NCI-H1105 (cell line): ENCODE measurements around the gene CYB5D1.
"Not testable (repeated sequence)": the region's sequence is repeated elsewhere in the genome, so short reads cannot be mapped to it uniquely, and the experiment has no call there.

ENCODE experiments used
- DNase-seq: peaks from one replicate; lab custom pipeline; 2025; lab: John Stamatoyannopoulos, UW

CYB5D1 gene

GRCh38 chr17:7856011-7856810, 1.6 kb upstream of the CYB5D1 start:
- DNase-seq, result peak; percentile 59

GRCh38 chr17:7856811-7857712, 741 bp upstream of the CYB5D1 start, which contains the start of gene NAA38:
Gene NAA38 (minus strand): TSS chr17:7857559. CDS start chr17:7857463, 96 bp downstream.
- peak; percentile 100 for DNase-seq

GRCh38 chr17:7858522-7858810, 663 bp downstream of the CYB5D1 start:
- DNase-seq, result peak; percentile 56

GRCh38 chr17:7859028-7859427, 1.2 kb downstream of the CYB5D1 start:
- DNase-seq, result no peak

GRCh38 chr17:7862692-7863437, 5.1 kb downstream of the CYB5D1 start:
- DNase-seq, result peak; percentile 71

- DNase-seq, result not testable (repeated sequence)
These were observed 6.6 kb downstream of the CYB5D1 start for GRCh38 chr17:7864384-7864783.

- DNase-seq, result no peak
These were observed 7.3 kb downstream of the CYB5D1 start for GRCh38 chr17:7864995-7865650.

- DNase-seq, result no peak
These were observed 10.1 kb downstream of the CYB5D1 start for GRCh38 chr17:7867881-7868329.

- DNase-seq, result no peak
These were observed 15.2 kb downstream of the CYB5D1 start for GRCh38 chr17:7873051-7873450.

- no peak for DNase-seq
These were observed 18.1 kb downstream of the CYB5D1 start for GRCh38 chr17:7875804-7876370.

GRCh38 chr17:7878234-7878633, 20.4 kb downstream of the CYB5D1 start:
- no peak for DNase-seq

- no peak for DNase-seq
These were observed 22.5 kb downstream of the CYB5D1 start for GRCh38 chr17:7880076-7880868.

- peak; percentile 81 for DNase-seq
These were observed 23.7 kb downstream of the CYB5D1 start for GRCh38 chr17:7881276-7882054.

- DNase-seq, result peak; percentile 81
These were observed 24.3 kb downstream of the CYB5D1 start for GRCh38 chr17:7882068-7882467.

GRCh38 chr17:7882629-7883028, 24.8 kb downstream of the CYB5D1 start:
- no peak for DNase-seq

GRCh38 chr17:7883781-7884386, 26.1 kb downstream of the CYB5D1 start:
- peak; percentile 6 for DNase-seq

GRCh38 chr17:7884581-7885366, 27.0 kb downstream of the CYB5D1 start:
- DNase-seq, result no peak
